Activated T-cell treated with anti-CD3 and anti-CD28 coated beads, Interleukin-2, amount 50 U/mL, for 4 hours (primary cell): ENCODE data around the gene MED15. TPM values are rescaled to one million over a fixed set of nuclear protein-coding genes. Genes with fewer than 3 reads are reported as not detected.
"Not testable (repeated sequence)": the region's sequence is repeated elsewhere in the genome, so short reads cannot be mapped to it uniquely, and the experiment has no call there.

Experiments
- ATAC-seq, 2 donors: fragments of 200-7000 bp; cut with Tn5 transposase; one replicate each; pipeline ENCODE4 v1.10.0; 2021
- DNase-seq: peaks from one replicate; pipeline ENCODE4 v3.0.0-alpha.2; 2020
- H3K27me3 Mint-ChIP-seq: one replicate; pipeline ENCODE4 v1.8.0; 2021; ENCODE audit warnings: low read depth, mixed read lengths
- H3K36me3 Mint-ChIP-seq: one replicate; pipeline ENCODE4 v1.8.0; 2022; ENCODE audit warnings: mixed read lengths; ENCODE audit not compliant: insufficient read depth
- H3K4me1 Mint-ChIP-seq: one replicate; pipeline ENCODE4 v1.8.0; 2021; ENCODE audit warnings: low read depth, mixed read lengths
- H3K4me3 Mint-ChIP-seq: one replicate; pipeline ENCODE4 v1.8.0; 2021; ENCODE audit warnings: mild to moderate bottlenecking, moderate library complexity, mixed read lengths
- H3K9me3 Mint-ChIP-seq: one replicate; pipeline ENCODE4 v1.8.0; 2021; ENCODE audit warnings: mixed read lengths
- total RNA-seq, 3 donors: library from RNA; stranded (reverse); gene quantifications; one replicate each; pipeline ENCODE4 v1.2.1, GENCODE V29; 2021

The MED15 gene
- total RNA-seq, 3 donors from 2014 or later, result 83.2 to 90.5 (median 84.0) TPM

DNA sequence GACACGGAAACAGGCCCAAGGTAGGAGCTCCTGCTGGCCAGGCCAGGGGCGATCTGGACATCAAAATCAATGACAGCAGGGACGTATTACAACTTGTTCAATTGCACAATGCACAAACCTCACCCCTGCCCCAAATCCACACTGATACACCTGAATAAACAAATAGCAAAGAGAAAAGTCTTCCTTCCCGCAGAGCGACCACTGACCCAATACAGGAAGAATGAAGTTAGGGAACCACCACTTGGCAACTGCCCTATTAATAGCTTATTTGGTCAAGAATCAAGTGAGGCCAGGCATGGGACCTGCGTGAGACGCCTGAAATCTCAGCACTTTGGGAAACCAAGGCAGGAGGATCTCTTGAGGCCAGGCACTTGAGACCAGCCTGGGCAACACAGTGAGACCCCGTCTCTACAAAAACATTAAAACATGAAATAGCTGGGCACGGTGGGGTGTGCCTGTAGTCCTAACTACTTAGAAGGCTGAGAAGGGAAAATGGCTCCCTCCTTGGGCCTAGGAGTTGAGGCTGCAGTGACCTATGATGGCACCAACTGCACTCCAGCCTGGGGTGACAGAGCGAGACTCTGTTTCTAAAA is 109.1 kb downstream of the MED15 start:
- ATAC-seq (no peak), DNase-seq (no peak)
- Mint-ChIP-seq H3K9me3 (no peaks in the 10 kb centered on the region), H3K4me1 (no peaks in the 10 kb centered on the region), H3K36me3 (no peaks in the 10 kb centered on the region), H3K4me3 (no peak overlapping the region), H3K27me3 (no peaks in the 10 kb centered on the region)

GRCh38 chr22:20618488-20618887 is 111.1 kb downstream of the MED15 start:
- no peaks in the 10 kb centered on the region for H3K27me3 Mint-ChIP-seq
- H3K9me3 Mint-ChIP-seq, result no peaks in the 10 kb centered on the region
- ATAC-seq, result no peak
- no peak overlapping the region for H3K4me3 Mint-ChIP-seq
- DNase-seq, result no peak
- H3K4me1 Mint-ChIP-seq, result no peaks in the 10 kb centered on the region
- no peaks in the 10 kb centered on the region for H3K36me3 Mint-ChIP-seq

DNA sequence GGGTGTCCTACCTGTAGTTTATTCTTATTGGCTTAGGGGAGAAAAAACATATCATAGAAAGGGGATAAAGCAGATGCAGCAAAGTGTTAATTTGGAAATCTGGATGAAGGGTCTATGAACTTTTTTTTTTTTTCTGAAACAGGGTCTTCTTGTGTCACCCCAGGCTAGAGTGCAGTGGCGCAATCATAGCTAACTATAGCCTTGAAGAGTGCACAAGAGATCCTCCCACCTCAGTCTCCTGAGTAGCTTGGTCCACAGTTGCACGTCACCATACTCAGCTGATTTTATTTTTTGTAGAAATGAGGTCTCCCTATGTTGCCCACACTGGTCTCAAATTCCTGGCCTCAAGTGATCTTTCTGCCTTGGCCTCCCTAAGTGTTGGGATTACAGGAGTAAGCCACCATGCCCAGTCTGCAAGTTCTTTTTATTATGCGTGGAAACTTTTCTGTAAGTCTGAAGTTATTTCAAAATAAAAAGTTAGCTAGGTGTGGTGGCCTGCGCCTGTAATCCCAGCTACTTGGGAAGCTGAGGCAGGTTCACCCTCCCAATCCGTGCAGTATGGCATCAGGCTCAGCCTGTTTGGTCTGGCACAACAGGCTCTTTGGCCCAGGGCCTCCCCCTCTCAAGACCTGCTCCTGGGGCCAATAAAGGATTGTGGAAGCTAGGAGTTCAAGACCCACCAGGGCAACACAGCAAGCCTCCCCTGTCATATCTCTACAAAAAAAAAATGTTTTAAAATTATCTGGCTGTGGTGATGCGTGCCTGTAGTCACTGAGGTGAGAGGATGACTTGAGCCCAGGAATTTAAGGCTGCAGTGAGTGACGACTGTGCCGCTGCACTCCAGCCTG is 111.9 kb downstream of the MED15 start:
- ATAC-seq (no peak), DNase-seq (no peak)
- Mint-ChIP-seq H3K4me3 (no peak overlapping the region), H3K27me3 (no peaks in the 10 kb centered on the region), H3K9me3 (no peaks in the 10 kb centered on the region), H3K4me1 (no peaks in the 10 kb centered on the region), H3K36me3 (no peaks in the 10 kb centered on the region)

- not testable (repeated sequence) for H3K9me3 Mint-ChIP-seq, H3K4me1 Mint-ChIP-seq, H3K4me3 Mint-ChIP-seq, H3K36me3 Mint-ChIP-seq, DNase-seq, H3K27me3 Mint-ChIP-seq, ATAC-seq
Measured at GRCh38 chr22:20619893-20620194, 112.4 kb downstream of the MED15 start.

DNA sequence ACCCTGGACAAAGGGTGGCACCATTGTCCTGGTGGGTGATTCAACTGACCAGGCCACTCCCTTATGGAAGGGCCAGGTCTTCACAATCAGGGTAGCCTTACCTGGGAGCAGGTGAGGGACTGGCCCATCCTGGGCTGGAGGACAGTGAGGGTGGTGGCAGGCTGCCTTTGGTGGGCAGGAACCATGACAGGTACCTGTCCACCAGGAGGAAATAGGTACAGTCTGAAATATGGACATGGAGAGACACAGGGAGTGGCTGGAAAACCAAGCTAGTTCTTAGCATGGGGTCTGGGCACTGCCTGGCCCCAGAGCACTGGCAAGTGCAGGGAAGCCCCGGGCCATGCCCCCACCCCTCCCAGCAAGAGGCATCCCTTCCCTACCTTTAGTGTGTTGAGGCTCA is 113.8 kb downstream of the MED15 start:
- H3K9me3 Mint-ChIP-seq, result no peaks in the 10 kb centered on the region
- no peak for ATAC-seq
- H3K36me3 Mint-ChIP-seq, result no peaks in the 10 kb centered on the region
- H3K4me3 Mint-ChIP-seq, result no peak overlapping the region
- DNase-seq, result no peak
- no peaks in the 10 kb centered on the region for H3K4me1 Mint-ChIP-seq
- no peaks in the 10 kb centered on the region for H3K27me3 Mint-ChIP-seq

DNA sequence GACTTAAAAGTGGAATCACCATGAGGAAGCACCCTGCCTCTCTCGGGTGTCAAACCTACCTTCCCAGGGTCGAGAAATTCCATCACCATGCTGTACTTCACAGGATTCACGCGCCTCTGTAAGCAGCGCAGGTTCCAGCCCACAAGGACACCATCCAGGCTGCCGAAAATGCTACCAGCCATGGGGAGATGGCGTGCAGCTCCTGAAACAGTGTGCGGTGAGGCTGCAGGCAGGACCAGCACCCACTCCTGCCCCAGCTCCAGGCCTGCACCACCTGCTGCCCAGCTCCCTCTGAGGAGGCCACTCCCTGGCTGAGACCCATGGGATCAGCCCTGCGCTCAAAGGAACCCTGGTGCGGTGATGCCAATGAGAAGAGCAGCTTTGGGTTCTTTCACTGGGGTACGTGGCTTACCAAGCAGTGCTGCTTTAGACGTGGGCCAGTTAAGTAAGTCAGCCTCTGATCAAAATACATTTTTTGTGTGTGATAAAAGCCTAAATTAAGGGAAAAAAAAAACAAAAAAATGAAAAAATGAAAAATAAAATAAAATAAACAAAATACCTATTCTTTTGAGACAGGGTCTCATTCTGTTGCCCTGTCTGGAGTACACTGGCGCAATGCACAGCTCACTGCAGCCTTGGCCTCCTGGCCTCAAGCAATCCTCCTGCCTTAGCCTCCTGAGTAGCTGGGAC is 115.4 kb downstream of the MED15 start:
- no peaks in the 10 kb centered on the region for H3K36me3 Mint-ChIP-seq
- no peak for DNase-seq
- no peaks in the 10 kb centered on the region for H3K4me1 Mint-ChIP-seq
- no peak overlapping the region for H3K4me3 Mint-ChIP-seq
- no peak for ATAC-seq
- H3K9me3 Mint-ChIP-seq, result no peaks in the 10 kb centered on the region
- no peaks in the 10 kb centered on the region for H3K27me3 Mint-ChIP-seq

GRCh38 chr22:20624161-20624616 is 116.8 kb downstream of the MED15 start:
- H3K9me3 Mint-ChIP-seq, result no peaks in the 10 kb centered on the region
- H3K4me1 Mint-ChIP-seq, result no peaks in the 10 kb centered on the region
- DNase-seq (no peak), ATAC-seq (peak; percentile 92 to 97)
- no peaks in the 10 kb centered on the region for H3K27me3 Mint-ChIP-seq
- no peak overlapping the region for H3K4me3 Mint-ChIP-seq
- H3K36me3 Mint-ChIP-seq, result no peaks in the 10 kb centered on the region

DNA sequence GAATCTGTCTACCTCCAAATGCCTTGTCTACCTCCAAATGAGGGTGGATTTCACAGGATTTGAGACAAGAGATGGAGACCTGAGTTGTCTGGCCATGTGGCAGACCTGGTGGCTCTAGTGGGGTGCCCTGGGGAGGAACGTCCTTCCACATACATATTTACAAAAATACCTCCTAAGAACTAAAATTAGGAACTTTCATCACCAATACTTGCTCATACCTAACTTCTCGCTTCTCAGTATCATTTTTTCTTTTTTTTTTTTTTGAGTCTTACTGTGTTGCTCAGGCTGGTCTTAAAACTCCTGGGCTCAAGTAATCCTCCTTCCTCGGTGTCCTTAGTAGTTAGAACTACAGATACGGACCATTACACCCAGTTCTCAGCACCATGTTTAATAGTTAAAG is 117.9 kb downstream of the MED15 start:
- Mint-ChIP-seq H3K9me3 (no peaks in the 10 kb centered on the region), H3K4me1 (no peaks in the 10 kb centered on the region), H3K36me3 (no peaks in the 10 kb centered on the region), H3K4me3 (no peak overlapping the region), H3K27me3 (no peaks in the 10 kb centered on the region)
- DNase-seq, result no peak
- ATAC-seq, result no peak

DNA sequence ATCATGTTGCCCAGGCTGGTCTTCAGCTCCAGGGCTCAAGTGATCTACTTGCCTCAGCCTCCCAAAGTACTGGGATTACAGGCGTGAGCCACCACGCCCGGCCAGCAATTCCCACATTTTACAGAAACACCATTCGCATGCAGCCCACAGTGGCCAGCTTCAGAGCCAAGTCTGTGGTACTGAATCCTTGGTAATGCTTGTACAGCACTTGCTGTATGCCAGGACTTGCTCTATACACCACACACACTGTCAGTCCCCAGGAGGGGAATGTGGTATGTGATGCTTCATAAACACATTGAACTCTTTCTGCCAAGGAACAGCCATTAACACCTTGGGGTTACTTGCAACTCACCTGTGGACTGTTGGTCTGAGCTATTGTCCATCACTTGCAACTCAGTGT is 119.4 kb downstream of the MED15 start:
- ATAC-seq (no peak), DNase-seq (no peak)
- H3K9me3 Mint-ChIP-seq, result no peaks in the 10 kb centered on the region
- H3K4me1 Mint-ChIP-seq, result no peaks in the 10 kb centered on the region
- no peak overlapping the region for H3K4me3 Mint-ChIP-seq
- H3K27me3 Mint-ChIP-seq, result no peaks in the 10 kb centered on the region
- H3K36me3 Mint-ChIP-seq, result no peaks in the 10 kb centered on the region

- no peaks in the 10 kb centered on the region for H3K9me3 Mint-ChIP-seq
Measured at GRCh38 chr22:20627432-20627831, 120.0 kb downstream of the MED15 start.

GRCh38 chr22:20628081-20628939 is 120.9 kb downstream of the MED15 start:
- Mint-ChIP-seq H3K27me3 (no peaks in the 10 kb centered on the region), H3K36me3 (no peaks in the 10 kb centered on the region), H3K4me3 (no peak overlapping the region), H3K4me1 (no peaks in the 10 kb centered on the region), H3K9me3 (no peaks in the 10 kb centered on the region)
- DNase-seq (no peak), ATAC-seq (no peak)

More at GRCh38 chr22:20627432-20627831, 120.0 kb downstream of the MED15 start:
- ATAC-seq, result no peak
- H3K36me3 Mint-ChIP-seq, result no peaks in the 10 kb centered on the region
- no peak for DNase-seq
- no peaks in the 10 kb centered on the region for H3K27me3 Mint-ChIP-seq
- H3K4me1 Mint-ChIP-seq, result no peaks in the 10 kb centered on the region
- no peak overlapping the region for H3K4me3 Mint-ChIP-seq

GRCh38 chr22:20629401-20629800 is 122.0 kb downstream of the MED15 start:
- ATAC-seq, result no peak
- Mint-ChIP-seq H3K4me1 (no peaks in the 10 kb centered on the region), H3K4me3 (no peak overlapping the region), H3K9me3 (no peaks in the 10 kb centered on the region), H3K36me3 (no peaks in the 10 kb centered on the region), H3K27me3 (no peaks in the 10 kb centered on the region)
- DNase-seq, result no peak

- no peak for ATAC-seq
- H3K27me3 Mint-ChIP-seq, result no peaks in the 10 kb centered on the region
- no peaks in the 10 kb centered on the region for H3K4me1 Mint-ChIP-seq
- no peaks in the 10 kb centered on the region for H3K36me3 Mint-ChIP-seq
- no peak for DNase-seq
- no peaks in the 10 kb centered on the region for H3K9me3 Mint-ChIP-seq
- H3K4me3 Mint-ChIP-seq, result no peak overlapping the region
Measured at GRCh38 chr22:20630873-20631617, 123.6 kb downstream of the MED15 start.

- peaks cover 3% of the 10 kb centered on the region for H3K27me3 Mint-ChIP-seq
- no peak overlapping the region for H3K4me3 Mint-ChIP-seq
- no peaks in the 10 kb centered on the region for H3K9me3 Mint-ChIP-seq
- no peaks in the 10 kb centered on the region for H3K4me1 Mint-ChIP-seq
- no peaks in the 10 kb centered on the region for H3K36me3 Mint-ChIP-seq
- DNase-seq (no peak), ATAC-seq (no peak)
Measured at GRCh38 chr22:20632082-20632481, 124.7 kb downstream of the MED15 start.
